Right lung (tissue), 5 donors: ENCODE data around the gene ARHGEF5. TPM values are rescaled to one million over a fixed set of nuclear protein-coding genes. Genes with fewer than 3 reads are reported as not detected.
"Not testable (repeated sequence)": the region's sequence is repeated elsewhere in the genome, so short reads cannot be mapped to it uniquely, and the experiment has no call there.

Experiments used
- DNase-seq, 2 donors: peaks; one replicate each; pipeline ENCODE4 v3.0.0-alpha.2; 2013
- polyA plus RNA-seq, 5 donors: library from polyadenylated mRNA; unstranded; fragments of 120-200 nt; gene quantifications; one replicate each; pipeline versions ENCODE4 v1.2.1 to v1.2.3, GENCODE V29; 2013; ENCODE audit warnings: inconsistent platforms in 1 of 5, low replicate concordance in 1 of 5; ENCODE audit not compliant: insufficient read length in 5 of 5, insufficient read depth in 1 of 5

ARHGEF5 gene
- polyA plus RNA-seq, 5 donors = 10.6 to 30.5 (median 20.3) TPM

GRCh38 chr7:144379776-144380384, 24.7 kb downstream of the ARHGEF5 start:
- DNase-seq = no peak

GRCh38 chr7:144384071-144384470, 28.9 kb downstream of the ARHGEF5 start:
- no peak for DNase-seq

- DNase-seq = no peak
These were observed 29.5 kb downstream of the ARHGEF5 start for GRCh38 chr7:144384555-144385245.

GRCh38 chr7:144386741-144387140, 31.5 kb downstream of the ARHGEF5 start:
- no peak for DNase-seq

- DNase-seq = no peak
These were observed 33.7 kb downstream of the ARHGEF5 start for GRCh38 chr7:144388950-144389349.

- no peak for DNase-seq
These were observed 35.3 kb downstream of the ARHGEF5 start for GRCh38 chr7:144390481-144390880.

GRCh38 chr7:144391014-144391413, 35.8 kb downstream of the ARHGEF5 start:
- DNase-seq = no peak

GRCh38 chr7:144391823-144392255, 36.6 kb downstream of the ARHGEF5 start:
- DNase-seq = peak; percentile 64 to 67

GRCh38 chr7:144397086-144397485, 41.9 kb downstream of the ARHGEF5 start:
- DNase-seq = no peak

GRCh38 chr7:144398291-144398690, 43.1 kb downstream of the ARHGEF5 start:
- DNase-seq = no peak

- DNase-seq = no peak
These were observed 43.7 kb downstream of the ARHGEF5 start for GRCh38 chr7:144398911-144399310.

- DNase-seq = no peak
These were observed 44.7 kb downstream of the ARHGEF5 start for GRCh38 chr7:144399946-144400345.

- no peak for DNase-seq
These were observed 46.3 kb downstream of the ARHGEF5 start for GRCh38 chr7:144401490-144401889.

- no peak for DNase-seq
These were observed 47.9 kb downstream of the ARHGEF5 start for GRCh38 chr7:144403102-144403501.

GRCh38 chr7:144403649-144404061, 48.5 kb downstream of the ARHGEF5 start, which contains the start of gene NOBOX:
Gene NOBOX, minus strand, starts transcription at chr7:144403693.
- no peak for DNase-seq

- DNase-seq = no peak
These were observed 49.7 kb downstream of the ARHGEF5 start for GRCh38 chr7:144404946-144405345.

- DNase-seq = no peak
These were observed 52.2 kb downstream of the ARHGEF5 start for GRCh38 chr7:144407266-144407931.

- no peak for DNase-seq
These were observed 52.9 kb downstream of the ARHGEF5 start for GRCh38 chr7:144408121-144408520.

GRCh38 chr7:144410441-144410840, 55.2 kb downstream of the ARHGEF5 start:
- DNase-seq = no peak

- no peak for DNase-seq
These were observed 59.6 kb downstream of the ARHGEF5 start for GRCh38 chr7:144414815-144415214.

- DNase-seq = no peak
These were observed 60.7 kb downstream of the ARHGEF5 start for GRCh38 chr7:144415858-144416257.

- no peak for DNase-seq
These were observed 61.1 kb downstream of the ARHGEF5 start for GRCh38 chr7:144416341-144416740.

- DNase-seq = not testable (repeated sequence)
These were observed 63.7 kb downstream of the ARHGEF5 start for GRCh38 chr7:144418931-144419330.
